Stimulated activated CD4-positive, alpha-beta T cell treated with anti-CD3 and anti-CD28 coated beads, TNF-alpha, amount 100 ng/mL, for 24 hours (primary cell): Measurements from ENCODE around the gene KRT76.

Source experiments
- DNase-seq, 3 experiments: peaks; one replicate each; pipeline ENCODE4 v3.0.0-alpha.2; 2020; ENCODE audit warnings: low read depth in 3 of 3

Gene KRT76

DNA sequence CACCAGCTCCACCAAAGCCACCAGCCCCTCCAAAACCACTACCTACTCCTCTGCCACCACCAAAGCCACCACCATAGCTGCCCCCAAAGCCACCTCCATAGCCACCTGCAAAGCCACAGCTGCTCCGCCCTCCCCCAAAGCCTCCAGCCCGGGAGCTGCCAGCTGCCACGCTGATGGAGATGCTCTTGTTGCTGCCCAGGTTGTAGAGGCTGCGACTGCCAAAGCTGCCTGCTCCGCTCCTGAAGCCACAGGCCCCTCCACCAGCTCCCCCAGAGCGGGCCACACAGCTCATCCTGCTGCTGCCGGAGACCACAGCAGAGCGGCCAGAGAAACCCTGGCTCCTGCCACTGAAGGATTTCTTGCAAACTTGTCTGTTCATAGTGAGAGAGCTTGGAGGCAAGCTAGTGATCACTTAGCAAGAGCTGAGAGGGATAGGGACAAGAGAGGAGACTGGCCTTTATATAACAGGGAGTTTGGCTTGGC, at the start of gene KRT76:
Gene KRT76, minus strand, starts transcription at position 433 of the 483 bp plus-strand sequence. Its CDS starts 54 bp downstream, at position 379.
- no peak for DNase-seq

DNA sequence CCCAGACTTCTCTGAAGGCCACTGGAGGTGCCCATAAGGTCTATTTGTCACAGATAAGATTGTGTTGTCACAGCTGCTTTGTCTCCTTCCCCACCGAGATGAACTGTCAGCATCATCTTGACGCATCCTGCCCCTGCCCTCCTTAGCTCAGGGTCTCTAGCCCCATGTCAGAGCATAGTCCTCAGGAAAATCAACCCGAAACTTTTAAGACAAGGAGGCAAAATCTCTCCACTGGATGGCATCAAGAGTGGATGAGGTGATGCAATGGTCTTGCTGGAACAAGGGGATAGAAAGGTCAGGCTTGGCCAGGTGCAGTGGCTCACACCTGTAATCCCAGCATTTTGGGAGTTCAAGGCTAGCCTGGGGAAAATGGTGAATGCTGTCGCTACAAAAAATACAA, 48.8 kb upstream of the KRT76 start:
- no peak for DNase-seq

DNA sequence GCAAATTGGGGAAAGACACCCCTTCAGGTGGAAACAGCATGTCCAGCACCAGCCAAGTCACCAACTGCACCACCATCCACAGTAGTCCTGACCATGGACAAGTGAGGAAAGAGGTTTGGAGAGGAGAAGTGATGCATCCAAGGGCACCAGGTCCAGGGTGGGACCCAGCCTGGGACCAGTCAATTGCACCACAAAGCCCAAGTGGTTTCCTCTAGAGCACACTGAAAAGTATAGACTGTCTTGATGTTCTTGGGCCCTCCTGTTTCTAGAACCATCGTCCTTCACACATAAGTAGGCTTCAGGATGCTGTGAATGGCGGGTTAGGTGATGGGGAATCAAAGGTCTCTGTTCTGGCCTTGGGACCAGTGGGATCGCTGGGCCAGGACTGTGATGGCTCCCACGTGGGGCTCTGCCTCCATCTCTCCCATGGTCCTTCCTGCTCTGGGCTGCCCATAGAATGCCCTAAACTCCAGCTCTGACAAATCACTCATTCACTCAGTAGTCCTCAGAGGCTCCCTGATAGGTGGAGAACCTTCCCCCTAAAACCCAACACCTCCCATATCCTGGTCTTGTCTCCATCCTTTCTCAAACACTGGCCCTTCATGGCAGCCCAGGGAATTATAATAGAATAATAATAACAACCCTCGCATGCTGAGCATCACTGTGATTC, 47.7 kb upstream of the KRT76 start:
- DNase-seq, result no peak

DNA sequence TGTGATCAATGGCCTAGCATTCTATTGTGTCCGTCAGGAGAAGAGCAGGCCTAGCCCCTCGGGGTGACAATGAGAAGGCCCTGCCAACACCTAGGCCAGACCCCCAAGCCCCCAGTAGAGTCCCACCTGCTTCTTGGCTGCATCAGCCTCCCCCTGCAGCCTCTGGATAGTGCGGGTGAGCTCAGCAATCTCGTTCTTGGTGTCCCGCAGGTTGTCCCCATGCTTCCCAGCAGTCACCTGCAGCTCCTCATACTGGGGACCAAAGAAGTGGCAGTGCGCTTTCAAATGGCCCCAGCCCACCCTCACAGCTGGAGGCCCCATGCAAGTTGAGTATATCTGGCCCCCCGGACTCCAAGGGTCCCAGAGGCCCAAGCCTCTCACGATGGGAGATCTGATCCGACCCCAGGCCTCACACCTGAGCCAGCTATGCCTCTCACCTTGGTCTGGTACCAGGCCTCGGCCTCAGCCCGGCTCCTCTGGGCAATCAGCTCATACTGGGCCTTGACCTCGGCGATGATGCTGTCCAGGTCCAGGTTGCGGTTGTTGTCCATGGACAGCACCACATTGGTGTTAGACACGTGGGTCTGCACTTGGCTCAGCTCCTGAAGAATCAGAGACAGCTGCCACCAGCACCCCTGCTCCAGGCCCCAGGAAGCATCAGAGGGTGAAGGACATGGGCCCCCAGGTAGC, 46.8 kb upstream of the KRT76 start:
- no peak for DNase-seq

DNA sequence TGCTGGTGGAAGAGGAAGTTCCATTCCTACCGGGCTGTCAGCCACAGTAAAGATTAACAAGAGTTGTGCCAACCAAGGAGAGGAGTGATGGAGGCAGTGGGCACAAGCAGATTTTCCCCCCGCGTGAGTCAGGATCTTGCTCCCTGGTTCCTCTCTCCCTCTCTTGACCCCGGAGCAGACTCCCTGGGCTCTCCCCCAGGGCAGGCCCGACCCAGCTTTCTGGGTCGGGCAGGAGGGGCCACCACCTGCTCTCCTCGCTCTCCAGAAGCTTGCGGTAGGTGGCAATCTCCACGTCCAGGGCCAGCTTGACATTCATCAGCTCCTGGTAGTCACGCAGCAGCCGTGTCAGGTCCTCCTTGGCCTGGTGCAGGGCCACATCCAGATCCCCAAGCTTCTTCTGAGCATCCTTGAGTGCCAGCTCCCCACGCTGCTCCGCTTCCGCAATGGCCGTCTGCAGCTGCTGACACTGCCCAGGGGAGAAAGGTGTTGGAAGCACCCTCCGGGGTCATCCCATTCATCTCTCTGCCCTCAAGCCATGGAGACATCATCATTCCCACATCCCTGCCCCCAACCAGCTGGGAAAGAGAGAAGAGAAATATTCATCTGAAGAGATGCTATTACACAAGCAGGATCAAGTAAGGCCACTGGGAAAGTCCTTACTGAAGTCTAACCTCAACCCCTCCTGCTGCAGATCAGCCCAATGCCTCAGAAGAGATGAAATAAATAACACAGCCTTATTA, 45.8 kb upstream of the KRT76 start:
- no peak for DNase-seq

DNA sequence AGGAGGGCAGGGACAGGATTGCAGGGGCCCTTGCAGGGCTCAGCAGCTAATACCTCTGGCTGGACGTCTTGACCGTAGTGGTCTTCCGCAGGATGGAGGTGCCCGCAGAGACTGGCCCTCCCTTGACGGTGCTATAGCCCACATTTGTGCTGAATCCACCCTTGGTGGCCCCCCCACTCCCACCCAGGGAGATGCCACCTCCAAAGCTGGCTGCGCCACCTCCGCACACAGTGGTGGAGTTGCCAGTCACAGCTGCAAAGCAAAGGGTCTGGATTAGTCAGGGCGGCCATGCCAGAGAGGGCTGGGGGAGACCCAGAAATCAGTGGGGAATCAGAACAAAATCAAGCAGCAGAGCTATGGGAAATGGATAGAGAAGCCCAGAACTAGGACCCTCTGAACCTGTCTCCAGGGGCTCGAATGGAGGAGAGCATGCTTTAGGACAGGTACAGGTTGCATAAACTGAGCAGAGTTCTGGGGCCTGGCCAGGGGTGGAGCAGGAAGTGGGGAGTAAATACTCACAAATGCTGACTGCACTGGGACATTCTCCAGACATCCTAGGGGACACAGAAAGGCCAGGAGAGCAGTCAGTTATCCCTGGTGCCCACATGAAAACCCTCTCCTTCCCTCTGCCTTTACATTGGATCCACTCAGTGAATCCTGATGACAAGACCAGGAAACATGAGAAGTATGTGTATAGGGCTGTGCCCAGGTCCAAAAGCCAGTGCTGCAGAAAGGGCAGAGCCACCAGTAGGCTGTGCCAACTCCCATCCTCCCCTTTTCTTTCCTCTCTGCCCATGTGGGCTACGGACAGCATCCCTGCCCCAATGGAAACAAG, 44.9 kb upstream of the KRT76 start:
- DNase-seq, result no peak

DNA sequence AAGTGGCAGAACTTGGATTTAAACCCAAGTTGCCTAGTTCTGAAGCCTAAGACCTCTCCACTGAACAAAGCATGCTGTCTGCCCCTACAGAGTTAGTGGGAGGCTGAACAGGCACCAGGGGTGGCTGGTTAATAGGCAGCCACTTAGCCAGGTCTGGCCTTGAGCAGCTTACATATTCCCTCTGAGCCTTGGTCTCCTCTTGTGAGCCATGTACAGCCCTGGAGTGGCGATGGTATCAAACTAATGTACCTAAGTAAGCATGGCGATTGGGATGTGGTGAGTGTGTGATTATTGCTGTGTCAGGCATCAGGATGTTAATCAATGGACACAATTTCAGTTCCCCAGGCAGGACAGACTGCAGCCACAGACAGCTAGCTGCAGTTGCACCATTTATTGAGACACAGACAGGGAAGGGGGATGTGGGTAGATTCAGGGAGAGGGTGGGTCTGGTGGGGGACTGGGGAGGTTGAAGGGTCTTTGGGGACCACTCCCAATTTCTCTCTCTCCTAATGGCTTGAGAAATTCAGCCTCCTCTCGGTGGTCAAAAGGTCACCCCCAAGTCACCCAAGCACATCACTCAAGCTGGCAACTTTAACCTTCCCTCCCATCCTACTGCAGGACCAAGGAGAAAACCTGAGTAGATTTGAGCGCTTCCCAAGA, 44.1 kb upstream of the KRT76 start:
- DNase-seq, result no peak

DNA sequence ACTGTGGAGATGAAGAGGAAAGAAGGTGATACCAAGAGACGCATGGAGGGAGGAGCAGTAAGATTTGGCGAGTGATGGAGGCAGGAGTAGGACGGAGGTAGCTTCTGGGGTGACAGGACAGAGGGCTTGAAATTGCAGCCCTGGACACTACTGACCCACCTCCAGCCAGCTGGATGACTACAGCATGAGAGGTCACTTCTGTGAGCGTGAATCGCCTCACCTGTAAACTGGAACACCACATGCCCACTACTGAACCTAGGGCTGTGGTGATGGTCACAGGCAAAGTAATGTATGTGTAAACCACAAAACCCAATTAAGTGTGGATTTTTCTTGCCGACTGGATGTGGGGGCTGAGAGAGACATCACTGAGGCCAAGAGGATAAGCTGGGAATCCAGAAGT, 43.4 kb upstream of the KRT76 start:
- DNase-seq, result no peak

DNA sequence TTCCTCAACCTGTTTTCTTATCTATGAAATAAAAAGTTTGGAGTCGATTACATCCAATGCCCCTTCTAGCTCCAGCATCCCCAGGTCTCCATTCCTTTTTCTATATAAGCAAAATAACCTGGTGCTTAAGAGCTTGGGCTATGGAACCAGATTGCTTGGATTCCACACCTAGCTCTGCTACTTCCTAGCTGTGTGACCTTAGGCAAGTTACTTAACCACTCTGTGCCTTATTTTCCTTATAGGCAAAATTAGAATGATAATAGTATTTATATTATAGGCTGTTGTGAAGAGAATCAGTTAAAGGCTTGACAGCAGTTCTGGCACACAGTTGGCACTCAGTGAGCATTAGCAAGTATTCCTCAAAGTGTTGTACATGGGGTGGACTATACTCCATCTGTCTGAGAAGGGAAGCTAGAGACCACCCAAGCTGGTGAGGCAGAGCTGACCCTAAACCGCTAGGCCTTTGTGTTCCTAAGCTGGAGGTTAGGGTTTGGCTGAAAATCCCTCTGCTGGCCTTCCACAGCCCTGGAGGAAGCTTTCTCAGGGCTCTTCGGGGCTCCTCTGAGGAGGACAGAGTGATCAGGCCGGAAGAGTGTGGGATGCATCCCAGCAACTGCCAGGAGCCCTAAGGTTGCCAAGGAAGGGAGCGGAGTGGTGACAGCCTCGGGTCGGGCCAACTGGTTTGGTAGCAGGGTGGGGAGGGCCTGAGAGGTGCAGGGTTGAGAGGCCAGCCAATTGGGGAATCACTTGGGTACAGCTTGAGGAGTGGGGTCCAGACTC, 42.8 kb upstream of the KRT76 start:
- DNase-seq, result no peak

DNA sequence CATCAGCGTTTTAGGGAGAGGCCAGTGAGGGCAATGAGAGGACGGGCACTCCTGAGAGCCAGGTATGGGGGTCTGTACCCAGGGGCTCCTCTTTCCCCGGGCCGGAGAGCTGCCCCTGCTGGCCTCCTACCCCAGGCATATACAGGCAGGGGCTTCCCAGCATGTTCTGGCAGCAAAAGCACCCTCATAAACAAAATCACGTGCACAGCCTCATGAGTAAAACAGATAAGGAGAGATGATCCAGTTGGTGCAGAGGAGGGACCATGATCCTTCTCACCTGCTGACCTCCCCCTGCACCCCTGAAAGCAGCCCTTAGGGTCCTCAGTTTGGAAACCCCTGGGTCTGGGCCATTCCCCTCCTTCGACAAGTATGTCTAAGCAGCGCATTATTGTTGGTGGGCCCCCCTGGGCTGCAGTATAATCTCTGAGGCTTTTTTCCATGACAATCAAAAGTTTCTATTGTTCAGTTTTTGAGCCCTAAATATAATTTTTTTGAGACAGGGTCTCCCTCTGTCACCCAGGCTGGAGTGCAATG, 41.8 kb upstream of the KRT76 start:
- no peak for DNase-seq

DNA sequence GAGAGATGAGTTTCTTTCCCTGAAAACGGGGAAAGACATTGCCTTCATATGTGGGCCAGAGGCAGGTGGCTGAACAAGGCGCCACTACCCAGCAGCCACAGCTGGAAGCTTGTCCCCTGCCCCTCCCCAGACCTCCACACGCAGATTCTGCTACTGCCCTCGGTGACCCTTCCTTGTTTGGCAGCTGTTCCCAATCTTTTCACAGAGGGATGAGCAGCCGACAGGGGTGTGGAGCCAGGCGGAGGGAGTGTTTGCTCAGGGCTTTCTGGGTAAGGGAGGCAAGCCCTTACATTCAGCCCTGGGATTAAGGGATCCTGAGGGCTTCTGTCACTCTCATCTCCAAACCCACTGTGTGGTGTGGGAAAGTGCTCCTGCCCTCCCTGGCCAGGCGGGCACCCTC, 41.2 kb upstream of the KRT76 start:
- no peak for DNase-seq

DNA sequence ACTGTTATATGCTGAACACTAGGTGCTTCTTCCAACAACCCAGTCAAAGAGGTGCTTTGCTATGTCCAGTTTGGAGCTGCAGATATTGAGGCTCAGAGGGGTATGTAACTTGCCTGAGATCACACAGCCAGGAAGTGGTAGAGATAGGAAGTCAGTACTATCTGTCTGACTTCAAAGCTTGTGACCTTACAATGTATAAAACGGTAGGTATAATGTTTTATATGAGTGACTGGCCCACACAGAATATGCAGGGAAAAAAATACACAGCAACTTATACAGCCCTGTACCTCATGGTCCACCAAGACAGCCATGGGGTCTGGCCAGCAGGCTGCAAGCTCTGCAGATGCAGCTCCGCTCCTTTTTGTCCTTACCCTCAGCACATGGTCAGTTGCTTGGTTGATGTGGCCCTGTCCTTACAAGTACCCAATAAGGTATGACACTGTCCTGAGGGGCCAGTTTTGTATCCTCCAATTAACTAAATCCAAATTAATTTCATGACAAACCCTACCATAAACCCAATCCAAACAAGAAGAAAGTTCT, 40.6 kb upstream of the KRT76 start:
- DNase-seq, result no peak

DNA sequence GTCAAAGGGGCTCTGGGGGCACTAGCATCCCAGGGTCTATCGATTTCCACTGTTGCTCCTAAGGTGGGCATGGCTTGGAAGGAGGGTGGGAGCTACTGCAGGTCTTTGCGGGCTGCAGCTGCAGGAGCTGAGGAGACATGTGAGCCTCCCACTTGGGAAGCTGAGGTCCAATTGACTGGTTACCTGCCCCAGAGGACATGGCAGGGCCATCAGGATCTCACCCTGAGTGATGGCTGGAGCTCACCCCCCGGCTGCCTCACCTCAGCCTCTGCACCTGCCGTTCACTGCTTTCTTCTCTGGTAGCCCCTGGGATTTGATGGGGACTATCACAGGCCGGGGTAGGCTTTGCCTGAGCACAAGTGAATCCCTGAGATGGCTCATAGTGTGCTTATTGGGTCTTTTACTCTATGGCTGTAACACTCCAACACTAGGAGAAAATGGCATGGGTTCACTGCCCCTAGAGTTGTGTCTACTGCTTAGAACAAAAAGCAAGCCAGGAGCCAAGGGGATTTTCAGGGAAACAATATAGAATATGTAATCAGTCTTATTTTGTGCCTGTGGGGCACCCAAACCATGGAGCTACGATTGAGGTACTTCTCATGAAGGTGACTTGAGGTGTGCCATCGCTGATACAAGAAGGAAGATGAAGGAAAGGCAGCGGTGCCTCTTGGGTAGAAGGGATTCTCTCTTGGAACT, 40.0 kb upstream of the KRT76 start:
- DNase-seq, result no peak

DNA sequence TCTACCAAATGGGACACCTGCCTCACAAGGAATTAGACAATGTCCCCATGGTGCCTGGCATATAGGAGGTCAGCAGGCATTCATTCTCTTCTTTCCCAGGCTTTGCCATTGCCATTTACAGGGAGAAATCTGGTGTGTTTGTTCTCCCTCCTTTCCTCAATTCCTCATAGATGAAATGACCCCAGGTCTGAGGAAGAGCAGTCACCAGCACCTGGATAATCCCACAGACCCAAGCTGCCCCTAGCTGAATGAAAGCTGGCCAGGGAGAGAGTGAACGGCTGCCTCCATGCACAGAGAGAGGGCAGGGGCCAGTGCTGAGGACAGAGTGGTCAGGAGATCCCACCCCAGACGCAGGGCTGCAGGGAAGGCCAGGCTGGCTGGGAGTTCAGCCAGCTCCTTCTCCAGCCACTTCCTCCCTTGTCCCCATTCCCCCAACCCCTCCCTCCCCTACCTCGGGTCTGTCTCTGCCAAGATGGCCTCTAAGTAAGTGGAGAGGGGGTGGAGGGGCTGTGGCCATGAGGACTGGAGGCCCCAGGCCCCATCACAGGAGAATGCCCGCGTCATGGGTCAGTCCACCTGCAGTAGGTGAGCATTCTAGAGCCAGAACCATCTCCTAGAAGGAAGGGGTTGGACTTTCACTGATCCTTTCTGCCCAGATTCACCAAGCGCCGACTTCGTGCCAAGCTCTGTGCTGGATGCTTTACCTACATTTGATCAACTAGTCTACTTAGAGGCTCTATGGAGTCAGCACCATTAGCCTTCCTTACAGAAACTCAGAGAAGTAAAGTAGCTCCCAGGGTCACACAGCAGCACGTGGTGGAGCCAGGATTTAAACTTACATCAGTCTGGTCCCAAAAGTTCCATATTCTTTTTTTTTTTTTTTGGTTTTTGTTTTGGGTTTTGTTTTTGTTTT, 38.8 kb upstream of the KRT76 start:
- no peak for DNase-seq

DNA sequence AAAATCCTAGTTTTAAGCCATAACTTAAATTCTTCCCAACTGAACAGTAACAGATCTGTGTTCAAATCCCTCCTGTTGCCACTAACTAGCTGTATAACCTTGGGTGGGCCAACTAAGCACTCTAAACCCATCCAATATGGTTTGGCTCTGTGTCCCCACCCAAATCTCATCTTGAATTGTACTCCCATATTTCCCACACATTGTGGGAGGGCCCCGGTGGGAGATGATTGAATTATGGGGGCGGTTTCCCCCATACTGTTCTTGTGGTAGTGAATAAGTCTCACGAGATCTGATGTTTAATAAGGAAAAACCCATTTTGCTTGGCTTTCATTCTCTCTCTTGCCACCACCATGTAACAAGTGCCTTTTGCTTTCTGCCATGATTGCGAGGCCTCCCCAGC, 38.0 kb upstream of the KRT76 start:
- no peak for DNase-seq

DNA sequence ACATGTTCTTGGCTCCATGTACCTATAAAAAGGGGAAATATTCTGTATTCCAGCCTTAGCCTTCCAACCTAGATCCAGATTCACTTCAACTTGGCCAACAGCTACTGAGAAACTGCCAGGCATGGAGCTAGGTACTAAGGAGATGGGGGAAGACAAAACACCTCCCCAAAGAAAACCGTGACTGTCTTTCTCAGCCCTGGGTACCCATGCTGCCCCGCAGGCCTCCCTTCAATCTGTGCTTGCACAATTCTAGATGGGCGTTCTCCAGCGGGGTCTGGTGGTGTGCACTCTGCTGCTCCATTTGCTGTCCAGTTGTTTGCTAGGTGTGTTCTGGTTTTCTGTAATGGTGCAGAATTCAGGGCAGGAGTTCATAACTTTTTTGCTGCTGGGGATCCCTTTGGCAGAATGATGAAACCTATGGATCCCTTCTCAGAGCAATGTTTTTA, 37.6 kb upstream of the KRT76 start:
- no peak for DNase-seq

DNA sequence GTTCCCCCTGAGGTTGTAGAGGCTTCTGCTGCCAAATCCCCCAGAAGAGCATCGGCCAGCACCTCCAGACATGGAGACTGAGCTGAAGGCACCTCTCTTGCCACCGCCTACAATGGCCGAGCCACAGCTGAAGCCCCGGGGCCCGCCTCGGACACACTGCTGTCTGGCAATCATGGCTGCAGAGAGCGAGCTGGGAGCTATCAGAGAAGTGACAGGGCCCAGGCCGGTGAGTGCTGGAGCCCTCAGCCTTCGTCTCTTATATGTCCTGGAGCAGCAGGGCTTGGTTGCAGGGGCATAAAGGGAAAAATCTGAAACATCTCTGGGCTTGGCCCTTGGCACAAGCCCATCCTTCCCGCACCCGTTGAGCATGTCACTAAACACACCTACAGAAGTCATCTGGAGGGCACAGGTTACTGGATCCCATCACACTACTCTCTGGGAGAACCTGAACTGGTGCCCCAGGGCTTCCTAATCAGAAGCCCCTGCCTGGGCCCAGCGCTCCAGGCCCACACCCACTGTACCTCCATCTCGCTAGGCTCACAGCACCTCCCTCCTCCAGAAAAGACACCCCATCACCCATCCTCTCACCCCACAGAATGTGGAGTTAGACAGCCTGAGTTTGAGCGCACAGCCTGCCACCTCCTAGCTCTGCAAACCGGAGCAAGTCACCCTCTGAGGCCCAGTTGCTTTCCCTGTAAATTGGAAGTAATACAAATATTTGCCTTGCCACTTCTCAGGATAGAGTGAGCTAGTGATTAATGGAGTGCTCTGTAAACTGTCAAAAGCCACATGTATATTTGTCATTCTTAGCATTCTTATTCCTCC, 37.0 kb upstream of the KRT76 start, which contains the start of gene KRT4:
Gene KRT4, minus strand, starts transcription at position 232 of the 825 bp plus-strand sequence. Its CDS starts 58 bp downstream, at position 174.
- no peak for DNase-seq
